Endothelial cell of umbilical vein (primary cell): ENCODE measurements around the gene ATF1. TPM values are rescaled to one million over a fixed set of nuclear protein-coding genes. Genes with fewer than 3 reads are reported as not detected.
A peak's percentile ranks its signal among the peaks of the same experiment; 100 is the strongest.

Experiments used
- BruUV-seq: library from RNA; stranded (reverse); fragments of 400-500 nt; replicated peaks from 2 replicates; lab custom pipeline; 2021; lab: Mats Ljungman, UMichigan
- CTCF ChIA-PET: fragments of 300-600, 350-600 bp; sonication (Branson Sonifier 250); formaldehyde crosslinking; loops from one replicate; lab custom pipeline; 2021; ENCODE audit warnings: antibody characterized with exemption, inconsistent platforms; lab: Charles Lee
- POLR2A ChIA-PET: fragments of 300-600, 350-600 bp; sonication (Branson Sonifier 250); formaldehyde crosslinking; loops from one replicate; lab custom pipeline; 2021; ENCODE audit warnings: antibody characterized with exemption, inconsistent platforms; lab: Charles Lee
- DNase-seq: peaks from one replicate; pipeline ENCODE4 v3.0.0-alpha.2; 2011; ENCODE audit warnings: low read depth, low spot score
- FAIRE-seq: peaks from 2 replicates; lab custom pipeline; 2011; peaks lifted over from hg19 to GRCh38; lab: Jason Lieb, UNC
- H2AFZ ChIP-seq: 2 replicates; pipeline ENCODE4 v1.6.0; 2012; ENCODE audit warnings: low read depth, low read length, control low read depth, inconsistent platforms
- H3K27ac ChIP-seq: 2 replicates; pipeline ENCODE4 v1.5.1; 2011; ENCODE audit warnings: low read depth, mild to moderate bottlenecking, control low read depth, low read length, moderate library complexity; ENCODE audit not compliant: insufficient read depth
- H3K27me3 ChIP-seq, 2 experiments: 2 replicates each; pipeline versions ENCODE4 v1.6.0 to v1.6.1; 2011; ENCODE audit warnings: low read length in 2 of 2, mixed read lengths in 1 of 2; ENCODE audit not compliant: control insufficient read depth in 2 of 2, insufficient read depth in 2 of 2
- H3K36me3 ChIP-seq, 2 experiments: 2 replicates in 1 of 2; 3 replicates in 1 of 2; pipeline ENCODE4 v1.5.1; 2011; ENCODE audit warnings: low read length in 2 of 2, mild to moderate bottlenecking in 1 of 2, moderate library complexity in 1 of 2; ENCODE audit not compliant: control insufficient read depth in 2 of 2, insufficient read depth in 2 of 2; ENCODE audit errors: extremely low read depth in 1 of 2
- H3K4me1 ChIP-seq: 3 replicates; pipeline ENCODE4 v1.5.1; 2011; ENCODE audit warnings: mild to moderate bottlenecking, low read length; ENCODE audit not compliant: control insufficient read depth, insufficient read depth; ENCODE audit errors: extremely low read depth
- H3K4me2 ChIP-seq: 2 replicates; pipeline ENCODE4 v1.6.1; 2011; ENCODE audit warnings: low read length, control low read depth, mixed read lengths; ENCODE audit not compliant: insufficient read depth
- H3K4me3 ChIP-seq, 3 experiments: fragments of 200-600 bp in 1 of 3; sonication (generic), shearing (Covaris generic) in 1 of 3; replicated peaks in 1 of 3; 2 replicates each; pipeline ENCODE4 v1.5.1; 2011 to 2016; ENCODE audit warnings: control low read depth in 3 of 3, low read length in 3 of 3, mild to moderate bottlenecking in 2 of 3, inconsistent platforms in 1 of 3, low read depth in 1 of 3, moderate library complexity in 1 of 3; ENCODE audit not compliant: insufficient read depth in 1 of 3
- H3K79me2 ChIP-seq: 2 replicates; pipeline ENCODE4 v1.6.0; 2012; ENCODE audit warnings: low read length, inconsistent platforms; ENCODE audit not compliant: control insufficient read depth, insufficient read depth
- H3K9ac ChIP-seq: replicated peaks from 2 replicates; pipeline ENCODE3; 2011; ENCODE audit warnings: low read length, control low read depth; ENCODE audit not compliant: insufficient read depth; ENCODE audit errors: extremely low read depth
- H3K9me1 ChIP-seq: replicated peaks from 3 replicates; pipeline ENCODE4 v1.6.0; 2011; ENCODE audit warnings: mild to moderate bottlenecking, low read length; ENCODE audit not compliant: control insufficient read depth, insufficient read depth; ENCODE audit errors: extremely low read depth
- H3K9me3 ChIP-seq: replicated peaks from 2 replicates; pipeline ENCODE4 v1.5.1; 2012; ENCODE audit warnings: low read length, inconsistent platforms; ENCODE audit not compliant: control insufficient read depth, insufficient read depth
- H4K20me1 ChIP-seq: replicated peaks from 2 replicates; pipeline ENCODE3; 2011; ENCODE audit warnings: mild to moderate bottlenecking, low read length; ENCODE audit not compliant: control insufficient read depth, insufficient read depth; ENCODE audit errors: extremely low read depth
- EZH2 ChIP-seq: IDR thresholded peaks from 2 replicates; pipeline ENCODE4 v1.6.1; 2012; ENCODE audit warnings: borderline replicate concordance, low read depth, mild to moderate bottlenecking, moderate library complexity, low read length, inconsistent platforms; ENCODE audit not compliant: severe bottlenecking
- FOS ChIP-seq: IDR thresholded peaks from 2 replicates; pipeline ENCODE4 v1.6.1; 2011; ENCODE audit warnings: mild to moderate bottlenecking, low read length, moderate library complexity, borderline replicate concordance; ENCODE audit not compliant: insufficient read depth
- GATA2 ChIP-seq: IDR thresholded peaks from 2 replicates; pipeline ENCODE4 v1.7.0; 2011; ENCODE audit warnings: low read depth, mild to moderate bottlenecking, moderate library complexity, mixed read lengths, low read length; ENCODE audit not compliant: insufficient read length, insufficient read depth
- JUN ChIP-seq: IDR thresholded peaks from 2 replicates; pipeline ENCODE4 v1.6.1; 2011; ENCODE audit warnings: borderline replicate concordance, low read depth; ENCODE audit not compliant: insufficient read length, insufficient read depth
- MYC ChIP-seq: IDR thresholded peaks from one replicate; pipeline ENCODE4 v1.6.1; 2011; ENCODE audit warnings: mild to moderate bottlenecking, low read depth, low read length
- POLR2A ChIP-seq: IDR thresholded peaks from 2 replicates; pipeline ENCODE4 v1.6.1; 2012; ENCODE audit warnings: low read depth, mild to moderate bottlenecking, control low read depth, low read length
- POLR2AphosphoS5 ChIP-seq: IDR thresholded peaks from 2 replicates; pipeline ENCODE4 v1.6.1; 2012; ENCODE audit warnings: low read depth, mild to moderate bottlenecking, control low read depth, low read length, moderate library complexity; ENCODE audit not compliant: insufficient read depth
- dilution Hi-C: fragments of 300-500 bp; cut with MboI; formaldehyde crosslinking; loops from one replicate; pipeline ENCODE4 v1.15.0; 2019; ENCODE audit warnings: low sequenced_read_pairs; ENCODE audit not compliant: extremely low pct_ligation_motif_present
- intact Hi-C: fragments of 100-400 bp; cut with micrococcal nuclease; formaldehyde crosslinking; loops from one replicate; pipeline ENCODE4 v1.10.0; 2022
- polyA plus RNA-seq, 4 experiments: library from polyadenylated mRNA; depleted of rRNA in 3 of 4; stranded (reverse) in 3 of 4; unstranded in 1 of 4; fragments of >200 nt; gene quantifications; 2 replicates each; pipeline versions ENCODE4 v1.2.1 to v1.2.3, GENCODE V29; 2011 to 2012; ENCODE audit warnings: missing spikeins in 1 of 4
- total RNA-seq: library from RNA; stranded (reverse); gene quantifications from 2 replicates; pipeline ENCODE4 v1.2.3, GENCODE V29; 2021
- TF ChIP-seq, protein P1 (sequence below): IDR thresholded peaks from 2 replicates; pipeline ENCODE4 v1.6.1; 2011; ENCODE audit not compliant: insufficient read depth, insufficient read length
- TF ChIP-seq, protein P2 (sequence below), 2 donors: IDR thresholded peaks; 1 replicate in 1 of 2; 2 replicates in 1 of 2; pipeline ENCODE4 v1.5.1; 2011; ENCODE audit warnings: low read length in 2 of 2, mild to moderate bottlenecking in 2 of 2, moderate library complexity in 2 of 2, control low read depth in 1 of 2, inconsistent platforms in 1 of 2, low read depth in 1 of 2; ENCODE audit not compliant: insufficient read depth in 1 of 2; ENCODE audit errors: extremely low read depth in 1 of 2

ATF1 gene
- total and polyA plus RNA-seq, 2 donors (not counting 3 experiments of a cell fraction or from before 2014, with no cell fraction given): 14.5 to 26.7 TPM

GRCh38 chr12:50845021-50845647 is 81.2 kb downstream of the ATF1 start:
- intact Hi-C loops: no loop called here
- Histone ChIP-seq H3K4me1 (no peaks in the 10 kb centered on the region), H3K27ac (no peak overlapping the region), H3K9me1 (no peaks in the 10 kb centered on the region), H4K20me1 (no peaks in the 10 kb centered on the region), H3K36me3 (no peaks in the 10 kb centered on the region), H3K4me3 (no peak overlapping the region), H3K9ac (no peak overlapping the region), H3K79me2 (no peaks in the 10 kb centered on the region), H3K4me2 (no peak overlapping the region), H3K27me3 (peaks cover 0 to 4% of the 10 kb centered on the region in 2 experiments), H2AFZ (no peak overlapping the region), H3K9me3 (no peaks in the 10 kb centered on the region)
- DNase-seq: no peak
- FAIRE-seq: no peak
- dilution Hi-C loops: no loop called here
- TF ChIP-seq, protein P1, sequence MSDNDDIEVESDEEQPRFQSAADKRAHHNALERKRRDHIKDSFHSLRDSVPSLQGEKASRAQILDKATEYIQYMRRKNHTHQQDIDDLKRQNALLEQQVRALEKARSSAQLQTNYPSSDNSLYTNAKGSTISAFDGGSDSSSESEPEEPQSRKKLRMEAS: no peak
- no peak for TF ChIP-seq JUN
- no peak for TF ChIP-seq POLR2AphosphoS5
- peak; percentile 19 for TF ChIP-seq FOS
- no peak for TF ChIP-seq MYC
- TF ChIP-seq EZH2: no peak
- TF ChIP-seq POLR2A: no peak
- ChIA-PET CTCF (interaction anchor here (0.7 to 1.3 kb wide), 4 partner anchors 9 to 496 kb away, joined by 3 to 4 read pairs (median 3); no protein-coding TSS in a partner anchor), POLR2A (no interaction called here)
- no TSS peak for BruUV-seq

GRCh38 chr12:50848963-50849362 is 85.1 kb downstream of the ATF1 start:
- Histone ChIP-seq H3K9me3 (no peaks in the 10 kb centered on the region), H3K4me1 (no peaks in the 10 kb centered on the region), H3K4me2 (no peak overlapping the region), H3K27ac (no peak overlapping the region), H3K36me3 (no peaks in the 10 kb centered on the region), H3K9me1 (no peaks in the 10 kb centered on the region), H3K79me2 (no peaks in the 10 kb centered on the region), H3K27me3 (peaks cover 12 to 17% of the 10 kb centered on the region in 2 experiments), H4K20me1 (no peaks in the 10 kb centered on the region), H3K9ac (no peak overlapping the region), H3K4me3 (no peak overlapping the region), H2AFZ (no peak overlapping the region)
- intact Hi-C loops (no loop called here), dilution Hi-C loops (no loop called here)
- no peak for DNase-seq
- no peak for FAIRE-seq
- TF ChIP-seq JUN (no peak), GATA2 (no peak), POLR2AphosphoS5 (no peak), EZH2 (no peak), MYC (no peak), POLR2A (no peak), FOS (no peak)
- TF ChIP-seq, protein P2, sequence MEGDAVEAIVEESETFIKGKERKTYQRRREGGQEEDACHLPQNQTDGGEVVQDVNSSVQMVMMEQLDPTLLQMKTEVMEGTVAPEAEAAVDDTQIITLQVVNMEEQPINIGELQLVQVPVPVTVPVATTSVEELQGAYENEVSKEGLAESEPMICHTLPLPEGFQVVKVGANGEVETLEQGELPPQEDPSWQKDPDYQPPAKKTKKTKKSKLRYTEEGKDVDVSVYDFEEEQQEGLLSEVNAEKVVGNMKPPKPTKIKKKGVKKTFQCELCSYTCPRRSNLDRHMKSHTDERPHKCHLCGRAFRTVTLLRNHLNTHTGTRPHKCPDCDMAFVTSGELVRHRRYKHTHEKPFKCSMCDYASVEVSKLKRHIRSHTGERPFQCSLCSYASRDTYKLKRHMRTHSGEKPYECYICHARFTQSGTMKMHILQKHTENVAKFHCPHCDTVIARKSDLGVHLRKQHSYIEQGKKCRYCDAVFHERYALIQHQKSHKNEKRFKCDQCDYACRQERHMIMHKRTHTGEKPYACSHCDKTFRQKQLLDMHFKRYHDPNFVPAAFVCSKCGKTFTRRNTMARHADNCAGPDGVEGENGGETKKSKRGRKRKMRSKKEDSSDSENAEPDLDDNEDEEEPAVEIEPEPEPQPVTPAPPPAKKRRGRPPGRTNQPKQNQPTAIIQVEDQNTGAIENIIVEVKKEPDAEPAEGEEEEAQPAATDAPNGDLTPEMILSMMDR (IDR thresholded peaks at IDR 0.05; ENCODE audit: extremely low read depth in 1 of 2, insufficient read depth in 1 of 2, low read depth in 1 of 2, low read length in 2 of 2): no peak
- TF ChIP-seq, protein P1: no peak
- CTCF ChIA-PET: no interaction called here
- BruUV-seq: no TSS peak
- POLR2A ChIA-PET: no interaction called here
